Astrocyte (in vitro differentiated cells and primary cell): Measurements from ENCODE around the gene KCNK6. TPM values are rescaled to one million over a fixed set of nuclear protein-coding genes. Genes with fewer than 3 reads are reported as not detected.

Experiments used
- DNase-seq: peaks from one replicate; pipeline ENCODE4 v3.0.0-alpha.2; 2010; ENCODE audit warnings: low read depth
- FAIRE-seq: peaks from 2 replicates; lab custom pipeline; 2011; peaks lifted over from hg19 to GRCh38; lab: Jason Lieb, UNC
- H2AFZ ChIP-seq: 2 replicates; pipeline ENCODE4 v1.6.0; 2012; ENCODE audit warnings: low read depth, low read length, inconsistent platforms
- H3K27ac ChIP-seq: 2 replicates; pipeline ENCODE4 v1.5.1; 2011; ENCODE audit warnings: low read depth, low read length, inconsistent platforms
- H3K27me3 ChIP-seq: 2 replicates; pipeline ENCODE4 v1.6.0; 2011; ENCODE audit warnings: low read length, inconsistent platforms; ENCODE audit not compliant: insufficient read depth
- H3K36me3 ChIP-seq: 2 replicates; pipeline ENCODE4 v1.5.1; 2011; ENCODE audit warnings: low read length, inconsistent platforms; ENCODE audit not compliant: insufficient read depth
- H3K4me1 ChIP-seq: 2 replicates; pipeline ENCODE4 v1.5.1; 2011; ENCODE audit warnings: low read length, inconsistent platforms; ENCODE audit not compliant: insufficient read depth
- H3K4me2 ChIP-seq: 2 replicates; pipeline ENCODE4 v1.6.0; 2012; ENCODE audit warnings: low read length, inconsistent platforms
- H3K4me3 ChIP-seq: 2 replicates; pipeline ENCODE4 v1.5.1; 2011; ENCODE audit warnings: low read depth, mild to moderate bottlenecking, low read length, inconsistent platforms; ENCODE audit not compliant: insufficient read depth
- H3K79me2 ChIP-seq: 2 replicates; pipeline ENCODE4 v1.6.0; 2012; ENCODE audit warnings: mild to moderate bottlenecking, low read length, inconsistent platforms; ENCODE audit not compliant: insufficient read depth
- H3K9ac ChIP-seq: 2 replicates; pipeline ENCODE4 v1.6.0; 2012; ENCODE audit warnings: mild to moderate bottlenecking, low read length, inconsistent platforms
- H3K9me3 ChIP-seq: 2 replicates; pipeline ENCODE4 v1.5.1; 2012; ENCODE audit warnings: low read depth, mild to moderate bottlenecking, low read length, inconsistent platforms; ENCODE audit not compliant: insufficient read depth
- H4K20me1 ChIP-seq: 2 replicates; pipeline ENCODE4 v1.6.0; 2012; ENCODE audit warnings: low read length, inconsistent platforms; ENCODE audit not compliant: insufficient read depth
- H3K27ac Mint-ChIP-seq: one replicate; pipeline ENCODE4 v1.8.0; 2021; ENCODE audit warnings: mild to moderate bottlenecking, mixed read lengths; ENCODE audit not compliant: unreplicated experiment
- H3K27me3 Mint-ChIP-seq: one replicate; pipeline ENCODE4 v1.8.0; 2021; ENCODE audit warnings: low read depth, mixed read lengths; ENCODE audit not compliant: unreplicated experiment
- H3K36me3 Mint-ChIP-seq: one replicate; pipeline ENCODE4 v1.8.0; 2021; ENCODE audit warnings: low read depth, mixed read lengths; ENCODE audit not compliant: unreplicated experiment
- H3K4me1 Mint-ChIP-seq: one replicate; pipeline ENCODE4 v1.8.0; 2021; ENCODE audit warnings: low read depth, mixed read lengths; ENCODE audit not compliant: unreplicated experiment
- H3K4me3 Mint-ChIP-seq: one replicate; pipeline ENCODE4 v1.8.0; 2021; ENCODE audit warnings: mild to moderate bottlenecking, moderate library complexity, mixed read lengths; ENCODE audit not compliant: unreplicated experiment
- H3K9me3 Mint-ChIP-seq: one replicate; pipeline ENCODE4 v1.8.0; 2021; ENCODE audit warnings: mild to moderate bottlenecking, mixed read lengths; ENCODE audit not compliant: unreplicated experiment
- EZH2 ChIP-seq: IDR thresholded peaks from 2 replicates; pipeline ENCODE4 v1.6.1; 2012; ENCODE audit warnings: mild to moderate bottlenecking, low read length, inconsistent platforms; ENCODE audit not compliant: insufficient read depth
- total RNA-seq: library from RNA; stranded (reverse); gene quantifications from 2 replicates; pipeline ENCODE4 v1.2.1, GENCODE V29; 2021
- TF ChIP-seq, protein P1 (sequence below): IDR thresholded peaks from 2 replicates; pipeline ENCODE4 v1.5.1; 2011; ENCODE audit warnings: low read depth, mild to moderate bottlenecking, inconsistent platforms, low read length, moderate library complexity; ENCODE audit not compliant: insufficient read depth

The KCNK6 gene
- total RNA-seq, 1 donor from 2014 or later, result 8.6 TPM

DNA sequence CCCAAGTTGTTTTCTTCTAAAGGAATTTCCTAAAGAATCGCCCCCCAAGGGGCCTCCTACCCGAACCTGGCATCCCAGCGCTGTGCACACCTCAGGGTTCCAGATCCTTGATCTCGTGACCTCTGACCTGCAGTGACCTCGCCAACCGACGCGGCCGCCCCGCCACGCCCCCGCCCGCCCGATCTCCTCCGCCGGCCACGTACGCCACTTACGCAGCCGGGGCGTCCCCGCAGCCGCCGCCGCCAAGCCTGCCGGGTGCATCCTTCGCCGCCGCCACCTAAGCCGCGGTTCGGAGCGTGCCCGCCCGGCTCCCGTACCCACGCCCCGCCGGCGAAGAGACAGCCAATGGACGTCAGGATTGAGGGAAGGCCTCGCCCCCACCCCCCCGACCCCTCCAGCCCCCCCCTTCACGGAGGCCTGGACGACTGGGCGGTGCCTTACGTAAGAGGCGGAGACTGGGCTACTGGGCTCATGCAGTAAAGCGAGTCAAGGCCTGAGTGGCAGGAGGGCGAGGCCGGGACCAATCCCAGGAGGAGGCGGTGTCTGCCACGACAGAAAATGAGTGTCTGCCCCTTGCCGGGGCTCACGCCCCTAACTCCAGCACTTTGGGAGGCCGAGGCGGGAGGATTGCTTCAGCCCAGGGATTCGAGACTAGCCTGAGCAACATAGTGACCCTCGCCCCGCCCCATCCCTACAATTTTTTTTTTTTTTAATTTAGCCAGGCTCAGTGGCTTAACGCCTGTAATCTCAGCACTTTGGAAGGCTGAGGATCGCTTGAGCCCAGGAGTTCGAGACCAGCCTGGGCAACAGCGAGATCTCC lies 3.8 kb upstream of the KCNK6 start, which contains the start of gene YIF1B:
TSS of gene YIF1B (minus strand) at position 291 of the 820 bp plus-strand sequence. CDS start at position 261, 30 bp downstream.
- H3K9ac ChIP-seq, result peak within 1 kb of the TSS; percentile 83
- no peak for FAIRE-seq
- peak; percentile 95 for DNase-seq
- H3K4me2 ChIP-seq, result peak within 1 kb of the TSS; percentile 94
- no peaks in the 10 kb centered on the region for H3K36me3 ChIP-seq
- peaks cover 9% of the 10 kb centered on the region for H3K27me3 ChIP-seq
- peaks cover 1% of the 10 kb centered on the region for H3K36me3 Mint-ChIP-seq
- peak within 1 kb of the TSS; percentile 85 for H2AFZ ChIP-seq
- TF ChIP-seq, protein P1, sequence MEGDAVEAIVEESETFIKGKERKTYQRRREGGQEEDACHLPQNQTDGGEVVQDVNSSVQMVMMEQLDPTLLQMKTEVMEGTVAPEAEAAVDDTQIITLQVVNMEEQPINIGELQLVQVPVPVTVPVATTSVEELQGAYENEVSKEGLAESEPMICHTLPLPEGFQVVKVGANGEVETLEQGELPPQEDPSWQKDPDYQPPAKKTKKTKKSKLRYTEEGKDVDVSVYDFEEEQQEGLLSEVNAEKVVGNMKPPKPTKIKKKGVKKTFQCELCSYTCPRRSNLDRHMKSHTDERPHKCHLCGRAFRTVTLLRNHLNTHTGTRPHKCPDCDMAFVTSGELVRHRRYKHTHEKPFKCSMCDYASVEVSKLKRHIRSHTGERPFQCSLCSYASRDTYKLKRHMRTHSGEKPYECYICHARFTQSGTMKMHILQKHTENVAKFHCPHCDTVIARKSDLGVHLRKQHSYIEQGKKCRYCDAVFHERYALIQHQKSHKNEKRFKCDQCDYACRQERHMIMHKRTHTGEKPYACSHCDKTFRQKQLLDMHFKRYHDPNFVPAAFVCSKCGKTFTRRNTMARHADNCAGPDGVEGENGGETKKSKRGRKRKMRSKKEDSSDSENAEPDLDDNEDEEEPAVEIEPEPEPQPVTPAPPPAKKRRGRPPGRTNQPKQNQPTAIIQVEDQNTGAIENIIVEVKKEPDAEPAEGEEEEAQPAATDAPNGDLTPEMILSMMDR, result no peak
- peak within 1 kb of the TSS; percentile 95 for H3K4me3 Mint-ChIP-seq
- H3K9me3 Mint-ChIP-seq, result no peaks in the 10 kb centered on the region
- H3K4me1 ChIP-seq, result peaks cover 15% of the 10 kb centered on the region
- peaks cover 13% of the 10 kb centered on the region for H4K20me1 ChIP-seq
- peaks cover 4% of the 10 kb centered on the region for H3K4me1 Mint-ChIP-seq
- H3K4me3 ChIP-seq, result peak within 1 kb of the TSS; percentile 80
- H3K9me3 ChIP-seq, result no peaks in the 10 kb centered on the region
- peaks cover 26% of the 10 kb centered on the region for H3K27me3 Mint-ChIP-seq
- peak within 1 kb of the TSS; percentile 53 for H3K27ac ChIP-seq
- H3K27ac Mint-ChIP-seq, result peak within 1 kb of the TSS; percentile 81
- peaks cover 32% of the 10 kb centered on the region for H3K79me2 ChIP-seq

DNA sequence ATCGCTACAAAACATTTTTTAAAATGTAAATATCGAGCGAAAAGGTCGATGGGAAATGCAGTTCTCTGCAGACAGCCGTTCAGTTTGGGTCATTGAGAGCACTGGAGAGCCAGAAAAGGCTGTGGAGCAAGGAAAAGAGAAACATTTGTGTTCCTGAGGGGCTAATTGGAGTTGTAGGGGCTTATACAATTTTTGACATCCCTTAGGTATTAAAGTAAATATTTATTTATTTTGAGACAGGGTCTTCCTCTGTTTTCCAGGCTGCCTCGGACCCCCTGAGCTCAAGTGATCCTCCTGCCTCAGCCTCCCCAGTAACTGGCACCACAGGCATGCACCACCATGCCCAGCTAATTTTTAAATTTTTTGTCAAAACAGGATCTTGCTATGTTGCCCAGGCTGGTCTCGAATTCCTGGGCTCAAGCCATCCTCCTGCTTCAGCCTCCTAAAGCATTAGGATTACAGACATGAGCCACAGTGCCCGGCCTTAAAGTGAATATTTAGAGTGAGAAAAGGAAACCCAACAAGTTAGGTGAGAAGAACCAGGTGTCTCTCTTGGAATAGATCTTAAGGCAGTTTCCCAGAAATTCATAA lies 3.1 kb upstream of the KCNK6 start:
- Histone ChIP-seq H2AFZ (peak overlapping the region; percentile 80), H3K9ac (peak overlapping the region; percentile 28)

More for the DNA sequence above, 3.1 kb upstream of the KCNK6 start:
- FAIRE-seq (no peak), DNase-seq (no peak)
- peak overlapping the region; percentile 33 for H3K4me3 ChIP-seq
- peak overlapping the region; percentile 73 for H3K4me3 Mint-ChIP-seq
- no peaks in the 10 kb centered on the region for H3K9me3 Mint-ChIP-seq
- peak overlapping the region; percentile 81 for H3K27ac Mint-ChIP-seq
- peaks cover 13% of the 10 kb centered on the region for H4K20me1 ChIP-seq
- peaks cover 25% of the 10 kb centered on the region for H3K79me2 ChIP-seq
- H3K27ac ChIP-seq, result no peak overlapping the region
- H3K36me3 ChIP-seq, result no peaks in the 10 kb centered on the region
- no peaks in the 10 kb centered on the region for H3K9me3 ChIP-seq
- H3K4me1 Mint-ChIP-seq, result peaks cover 4% of the 10 kb centered on the region
- H3K36me3 Mint-ChIP-seq, result peaks cover 1% of the 10 kb centered on the region
- no peak for TF ChIP-seq EZH2
- TF ChIP-seq, protein P1, result no peak
- H3K27me3 Mint-ChIP-seq, result peaks cover 26% of the 10 kb centered on the region
- H3K4me2 ChIP-seq, result peak overlapping the region; percentile 77
- H3K27me3 ChIP-seq, result peaks cover 9% of the 10 kb centered on the region
- peaks cover 15% of the 10 kb centered on the region for H3K4me1 ChIP-seq
